ENCODE measurements around the gene VTN.
"Not testable (repeated sequence)": the region's sequence is repeated elsewhere in the genome, so short reads cannot be mapped to it uniquely, and the experiment has no call there.

Gene VTN

GRCh38 chr17:28344011-28344410, 26.1 kb downstream of the VTN start:
- TF ChIP-seq CTCF (conservative IDR thresholded peaks at IDR 0.05; ENCODE audit: low read depth, low read length), result no peak
- DNase-seq (ENCODE audit: low read depth), result no peak

GRCh38 chr17:28343491-28343932, 26.6 kb downstream of the VTN start:
- no peak overlapping the region for H3K4me3 ChIP-seq (ENCODE audit: low read depth, low read length)
- no peak for DNase-seq (ENCODE audit: low read depth)
- TF ChIP-seq CTCF (conservative IDR thresholded peaks at IDR 0.05; ENCODE audit: low read depth, low read length), result no peak

More at GRCh38 chr17:28344011-28344410, 26.1 kb downstream of the VTN start:
- no peak overlapping the region for H3K4me3 ChIP-seq (ENCODE audit: low read depth, low read length)

GRCh38 chr17:28342313-28342712, 27.8 kb downstream of the VTN start:
- DNase-seq (ENCODE audit: low read depth), result no peak
- TF ChIP-seq CTCF (conservative IDR thresholded peaks at IDR 0.05; ENCODE audit: low read depth, low read length), result no peak
- H3K4me3 ChIP-seq (ENCODE audit: low read depth, low read length), result no peak overlapping the region

GRCh38 chr17:28341516-28341915, 28.6 kb downstream of the VTN start:
- no peak for DNase-seq (ENCODE audit: low read depth)
- H3K4me3 ChIP-seq (ENCODE audit: low read depth, low read length), result no peak overlapping the region
- no peak for TF ChIP-seq CTCF (conservative IDR thresholded peaks at IDR 0.05; ENCODE audit: low read depth, low read length)

GRCh38 chr17:28340374-28340773, 29.7 kb downstream of the VTN start:
- no peak for TF ChIP-seq CTCF (conservative IDR thresholded peaks at IDR 0.05; ENCODE audit: low read depth, low read length)
- no peak overlapping the region for H3K4me3 ChIP-seq (ENCODE audit: low read depth, low read length)
- no peak for DNase-seq (ENCODE audit: low read depth)

- DNase-seq (ENCODE audit: low read depth), result no peak
- no peak for TF ChIP-seq CTCF (conservative IDR thresholded peaks at IDR 0.05; ENCODE audit: low read depth, low read length)
- no peak overlapping the region for H3K4me3 ChIP-seq (ENCODE audit: low read depth, low read length)
Observed at GRCh38 chr17:28339431-28339830, 30.7 kb downstream of the VTN start.

GRCh38 chr17:28338769-28339212, 31.3 kb downstream of the VTN start:
- DNase-seq (ENCODE audit: low read depth); H3K4me3 ChIP-seq (ENCODE audit: low read depth, low read length): not testable (repeated sequence)
